ENCODE results near the gene DEPDC5.

- TF ChIP-seq, protein P1, sequence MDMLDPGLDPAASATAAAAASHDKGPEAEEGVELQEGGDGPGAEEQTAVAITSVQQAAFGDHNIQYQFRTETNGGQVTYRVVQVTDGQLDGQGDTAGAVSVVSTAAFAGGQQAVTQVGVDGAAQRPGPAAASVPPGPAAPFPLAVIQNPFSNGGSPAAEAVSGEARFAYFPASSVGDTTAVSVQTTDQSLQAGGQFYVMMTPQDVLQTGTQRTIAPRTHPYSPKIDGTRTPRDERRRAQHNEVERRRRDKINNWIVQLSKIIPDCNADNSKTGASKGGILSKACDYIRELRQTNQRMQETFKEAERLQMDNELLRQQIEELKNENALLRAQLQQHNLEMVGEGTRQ (CRISPR knock-in tag; IDR thresholded peaks at IDR 0.05), result no peak
- TF ChIP-seq ZNF174 (CRISPR knock-in tag; IDR thresholded peaks at IDR 0.05), result no peak
- no peak for TF ChIP-seq MAFK (IDR thresholded peaks at IDR 0.05; ENCODE audit: low read length)
- no peak for TF ChIP-seq CTCF (IDR thresholded peaks at IDR 0.05 in 2 of 3, conservative IDR thresholded peaks at IDR 0.05 in 1 of 3; ENCODE audit: insufficient read depth in 2 of 3, low read depth in 1 of 3, low read length in 3 of 3)
- no peak for TF ChIP-seq CBX5 (IDR thresholded peaks at IDR 0.05; ENCODE audit: borderline replicate concordance, low read depth)
- TF ChIP-seq CHD2 (IDR thresholded peaks at IDR 0.05; ENCODE audit: low read depth, low read length), result no peak
Observed at GRCh38 chr22:31733580-31734079, 20.2 kb upstream of the DEPDC5 start.

Data from K562 (cell line).